ENCODE data around the gene PLXNA4. TPM values are rescaled to one million over a fixed set of nuclear protein-coding genes. Genes with fewer than 3 reads are reported as not detected.

The PLXNA4 gene
- total and polyA plus RNA-seq, 8 donors: 0.19 to 1.6 (median 0.47) TPM

DNA sequence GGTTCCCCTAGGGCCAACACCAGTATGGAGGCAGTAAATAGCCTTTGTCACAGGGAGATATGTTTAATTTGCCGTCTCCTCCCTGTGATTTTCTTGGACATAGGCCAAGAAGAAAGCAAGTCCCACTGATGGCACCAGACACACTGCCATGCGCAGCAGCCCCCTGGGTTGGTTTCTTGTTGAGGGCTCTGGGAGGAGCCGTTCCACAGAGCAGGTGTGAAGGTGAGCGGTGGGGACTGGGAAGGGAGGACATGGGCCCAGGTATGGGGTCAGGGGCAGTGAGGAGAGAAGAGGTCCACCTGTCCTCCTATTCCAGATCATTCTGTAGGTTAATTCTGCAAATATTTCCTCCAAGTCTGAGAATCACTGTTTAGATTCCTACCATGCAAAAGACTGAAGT is 376.1 kb downstream of the PLXNA4 start:
- FAIRE-seq (no peak), DNase-seq (no peak), ATAC-seq (no peak)
- 79% methylated on average over 4 of the region's 4 CpGs for WGBS, 2 donors
- H3K9me3 ChIP-seq: no peaks in the 10 kb centered on the region
- TF ChIP-seq, protein P1, sequence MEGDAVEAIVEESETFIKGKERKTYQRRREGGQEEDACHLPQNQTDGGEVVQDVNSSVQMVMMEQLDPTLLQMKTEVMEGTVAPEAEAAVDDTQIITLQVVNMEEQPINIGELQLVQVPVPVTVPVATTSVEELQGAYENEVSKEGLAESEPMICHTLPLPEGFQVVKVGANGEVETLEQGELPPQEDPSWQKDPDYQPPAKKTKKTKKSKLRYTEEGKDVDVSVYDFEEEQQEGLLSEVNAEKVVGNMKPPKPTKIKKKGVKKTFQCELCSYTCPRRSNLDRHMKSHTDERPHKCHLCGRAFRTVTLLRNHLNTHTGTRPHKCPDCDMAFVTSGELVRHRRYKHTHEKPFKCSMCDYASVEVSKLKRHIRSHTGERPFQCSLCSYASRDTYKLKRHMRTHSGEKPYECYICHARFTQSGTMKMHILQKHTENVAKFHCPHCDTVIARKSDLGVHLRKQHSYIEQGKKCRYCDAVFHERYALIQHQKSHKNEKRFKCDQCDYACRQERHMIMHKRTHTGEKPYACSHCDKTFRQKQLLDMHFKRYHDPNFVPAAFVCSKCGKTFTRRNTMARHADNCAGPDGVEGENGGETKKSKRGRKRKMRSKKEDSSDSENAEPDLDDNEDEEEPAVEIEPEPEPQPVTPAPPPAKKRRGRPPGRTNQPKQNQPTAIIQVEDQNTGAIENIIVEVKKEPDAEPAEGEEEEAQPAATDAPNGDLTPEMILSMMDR (IDR thresholded peaks at IDR 0.05): no peak
- intact Hi-C loops (cut with DNase I): no loop called here
- no peaks in the 10 kb centered on the region for H3K36me3 ChIP-seq
- no peak overlapping the region for H3K27ac ChIP-seq
- H3K27me3 ChIP-seq: no peaks in the 10 kb centered on the region
- H3K4me1 ChIP-seq: no peaks in the 10 kb centered on the region
- no peak overlapping the region for H3K4me3 ChIP-seq

DNA sequence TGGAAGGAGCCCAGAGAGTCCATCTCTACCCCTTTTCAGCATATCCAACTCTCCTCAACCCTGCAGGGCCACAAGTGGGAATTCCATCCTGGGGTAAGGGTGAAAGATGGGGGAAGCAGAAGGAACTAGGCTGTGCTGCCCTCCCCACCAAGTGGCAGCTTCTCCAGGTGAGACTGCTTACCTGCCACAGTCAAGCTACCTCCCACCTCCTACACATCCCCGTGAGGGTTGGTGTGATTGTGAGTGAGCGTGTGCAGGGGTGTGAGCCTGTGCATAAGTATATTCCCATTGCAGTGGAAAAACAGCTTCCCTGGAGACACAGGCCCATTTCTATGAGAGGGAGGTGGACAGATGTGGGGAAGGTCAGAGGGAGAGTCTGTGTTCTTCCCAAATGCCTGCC is 376.6 kb downstream of the PLXNA4 start:
- ATAC-seq: no peak
- no peak overlapping the region for H3K4me3 ChIP-seq
- no peak for DNase-seq
- no peaks in the 10 kb centered on the region for H3K27me3 ChIP-seq
- H3K36me3 ChIP-seq: no peaks in the 10 kb centered on the region
- intact Hi-C loops (cut with DNase I): no loop called here
- 68 to 72% methylated on average over 2 of the region's 2 CpGs for WGBS, 2 donors
- H3K4me1 ChIP-seq: no peaks in the 10 kb centered on the region
- H3K27ac ChIP-seq: no peak overlapping the region
- FAIRE-seq: no peak
- H3K9me3 ChIP-seq: no peaks in the 10 kb centered on the region
- TF ChIP-seq, protein P1 (IDR thresholded peaks at IDR 0.05): no peak

DNA sequence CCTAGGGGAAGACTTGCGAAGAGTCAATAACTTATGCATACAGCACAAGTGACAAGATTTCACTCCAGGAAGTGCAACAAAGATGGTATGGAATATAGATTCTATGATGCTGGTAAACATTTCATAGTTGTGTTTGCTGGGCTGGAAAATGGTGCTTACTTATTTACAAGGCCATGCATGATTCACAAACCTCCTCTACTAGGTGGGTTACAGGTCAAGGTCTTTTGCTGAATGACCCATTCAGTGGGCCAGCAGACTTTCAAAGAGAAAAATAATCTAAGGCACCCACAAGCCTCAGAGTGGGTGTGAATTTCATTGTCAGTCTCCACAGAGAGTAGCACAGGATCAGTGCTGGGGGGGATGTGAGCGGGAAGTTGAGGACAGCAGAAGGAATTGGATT is 378.5 kb downstream of the PLXNA4 start:
- DNase-seq: no peak
- no peaks in the 10 kb centered on the region for H3K9me3 ChIP-seq
- H3K27me3 ChIP-seq: no peaks in the 10 kb centered on the region
- ATAC-seq: no peak
- TF ChIP-seq, protein P1 (IDR thresholded peaks at IDR 0.05): no peak
- no peaks in the 10 kb centered on the region for H3K36me3 ChIP-seq
- no peaks in the 10 kb centered on the region for H3K4me1 ChIP-seq
- no peak for FAIRE-seq
- 96 to 98% methylated on average over 2 of the region's 2 CpGs for WGBS, 2 donors
- H3K27ac ChIP-seq: no peak overlapping the region
- intact Hi-C loops (cut with DNase I): no loop called here
- H3K4me3 ChIP-seq: no peak overlapping the region

DNA sequence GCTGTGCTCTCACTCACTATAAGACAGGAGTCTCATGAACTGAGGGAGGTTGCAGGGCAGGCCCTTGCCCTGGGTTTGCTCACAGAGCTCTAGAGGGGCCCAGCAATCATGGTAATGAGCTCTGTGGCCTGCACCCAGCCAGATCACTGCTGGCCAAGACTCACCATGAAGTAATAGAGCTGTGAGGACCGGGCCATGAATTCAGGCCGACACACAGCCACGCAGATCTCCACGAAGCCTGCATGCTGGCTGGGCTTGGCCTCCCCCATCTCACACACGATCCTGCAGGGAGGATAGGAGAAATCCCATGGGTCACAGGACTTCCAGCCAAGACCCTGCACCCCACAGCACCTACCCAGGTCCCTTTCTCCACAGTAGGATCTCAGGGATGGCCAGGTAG is 382.4 kb downstream of the PLXNA4 start:
- Histone ChIP-seq H3K36me3 (no peaks in the 10 kb centered on the region), H3K9me3 (no peaks in the 10 kb centered on the region), H3K4me1 (no peaks in the 10 kb centered on the region), H3K27ac (no peak overlapping the region), H3K4me3 (no peak overlapping the region), H3K27me3 (no peaks in the 10 kb centered on the region)
- ATAC-seq: no peak
- intact Hi-C loops (cut with DNase I): no loop called here
- DNase-seq: no peak
- TF ChIP-seq, protein P1 (IDR thresholded peaks at IDR 0.05): no peak
- no peak for FAIRE-seq
- 88 to 94% methylated on average over 5 of the region's 5 CpGs for WGBS, 2 donors

DNA sequence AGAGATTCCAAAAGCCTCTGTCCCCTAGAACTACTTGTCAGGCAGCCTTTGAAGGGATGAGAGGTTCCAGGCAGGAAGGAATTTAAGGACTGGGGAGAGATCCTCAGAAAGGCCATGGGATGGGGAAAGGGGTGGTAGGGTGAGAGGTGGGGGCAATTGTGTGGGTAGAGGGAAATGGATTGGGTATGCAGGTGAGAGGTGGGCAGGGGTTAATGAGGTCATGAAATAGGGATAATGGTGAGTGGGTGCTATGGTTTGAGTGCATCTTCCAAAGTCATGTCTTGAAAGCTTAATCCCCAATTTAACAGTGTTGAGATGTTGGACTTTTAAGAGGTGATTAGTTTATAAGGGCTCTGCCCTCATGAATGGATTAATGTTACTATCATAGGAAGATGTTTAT is 383.5 kb downstream of the PLXNA4 start:
- H3K27ac ChIP-seq: no peak overlapping the region
- H3K4me3 ChIP-seq: no peak overlapping the region
- intact Hi-C loops (cut with DNase I): no loop called here
- TF ChIP-seq, protein P1 (IDR thresholded peaks at IDR 0.05): no peak
- no peaks in the 10 kb centered on the region for H3K9me3 ChIP-seq
- no peaks in the 10 kb centered on the region for H3K4me1 ChIP-seq
- no peaks in the 10 kb centered on the region for H3K36me3 ChIP-seq
- FAIRE-seq: no peak
- H3K27me3 ChIP-seq: no peaks in the 10 kb centered on the region
- no peak for ATAC-seq
- no peak for DNase-seq

Data from pancreas (tissue), 10 donors.